K562 (cell line): ENCODE results near the gene C19orf85. TPM values are rescaled to one million over a fixed set of nuclear protein-coding genes. Genes with fewer than 3 reads are reported as not detected.

ENCODE experiments used
- CBX3 ChIP-seq, 2 experiments: IDR thresholded peaks; 1 replicate in 1 of 2; 2 replicates in 1 of 2; pipeline ENCODE4 v1.6.1; 2012; ENCODE audit warnings: inconsistent platforms in 2 of 2, low read length in 2 of 2, borderline replicate concordance in 1 of 2, control low read depth in 1 of 2
- ELF2 ChIP-seq: fragments of 250-450 bp; sonication (Bioruptor Pico); IDR thresholded peaks from 2 replicates; pipeline ENCODE4 v1.5.0; 2021; ENCODE audit warnings: mild to moderate bottlenecking
- HIVEP1 ChIP-seq: fragments of 250-450 bp; sonication (Bioruptor Pico); IDR thresholded peaks from 2 replicates; pipeline ENCODE4 v1.4.0; 2020; ENCODE audit warnings: mild to moderate bottlenecking
- MAFK ChIP-seq: IDR thresholded peaks from 2 replicates; pipeline ENCODE4 v1.6.1; 2011; ENCODE audit warnings: low read length, improper control_type of control experiment
- NR1H2 ChIP-seq: sonication (generic); formaldehyde crosslinking; IDR thresholded peaks from 2 replicates; pipeline ENCODE4 v1.4.0; 2020; ENCODE audit warnings: mild to moderate bottlenecking, missing genetic modification reagents
- NRF1 ChIP-seq, 2 experiments: fragments of 450-650 bp; IDR thresholded peaks in 1 of 2; conservative IDR thresholded peaks in 1 of 2; 2 replicates each; pipeline ENCODE4 v1.6.1; 2014; ENCODE audit warnings: mild to moderate bottlenecking in 2 of 2
- PHF8 ChIP-seq: fragments of 200-600 bp; sonication (generic); IDR thresholded peaks from 2 replicates; pipeline ENCODE4 v1.6.1; 2012; ENCODE audit warnings: mixed run types, mild to moderate bottlenecking, inconsistent platforms, low read length, moderate library complexity, borderline replicate concordance
- PRMT5 ChIP-seq: sonication (generic); formaldehyde crosslinking; IDR thresholded peaks from 2 replicates; pipeline ENCODE4 v1.5.0; 2020; ENCODE audit warnings: missing genetic modification reagents
- PTTG1 ChIP-seq: fragments of 450-650 bp; IDR thresholded peaks from 2 replicates; pipeline ENCODE4 v1.6.1; 2016; ENCODE audit warnings: low read depth, mild to moderate bottlenecking, missing genetic modification characterization, missing compliant biosample characterization
- RBM34 ChIP-seq: fragments of 200-400 bp; formaldehyde crosslinking; IDR thresholded peaks from 2 replicates; pipeline ENCODE4 v1.6.1; 2018; ENCODE audit warnings: low read length, borderline replicate concordance; ENCODE audit not compliant: insufficient read depth
- RUNX1 ChIP-seq: sonication (generic); IDR thresholded peaks from 2 replicates; pipeline ENCODE4 v1.6.1; 2016; ENCODE audit warnings: antibody characterized with exemption, low read depth
- SP2 ChIP-seq: IDR thresholded peaks from 2 replicates; pipeline ENCODE4 v1.6.1; 2011; ENCODE audit warnings: mild to moderate bottlenecking, low read depth, low read length, moderate library complexity; ENCODE audit not compliant: poor library complexity, severe bottlenecking; ENCODE audit errors: extremely low read depth
- TCF7L2 ChIP-seq: fragments of 150-350 bp; IDR thresholded peaks from 2 replicates; pipeline ENCODE4 v1.6.1; 2016; ENCODE audit warnings: low read depth, mild to moderate bottlenecking, low read length, moderate library complexity
- TRIM24 ChIP-seq, 2 experiments: fragments of 450-650 bp; IDR thresholded peaks; 2 replicates each; pipeline ENCODE4 v1.6.1; 2016
- ZNF212 ChIP-seq: fragments of 450-650 bp; formaldehyde crosslinking; IDR thresholded peaks from 2 replicates; pipeline ENCODE4 v1.4.0; 2020; ENCODE audit warnings: mild to moderate bottlenecking
- ZNF586 ChIP-seq: fragments of 450-650 bp; formaldehyde crosslinking; conservative IDR thresholded peaks from 2 replicates; pipeline ENCODE4 v1.4.0; 2020; ENCODE audit warnings: mild to moderate bottlenecking, moderate library complexity
- ZNF766 ChIP-seq: fragments of 200-800 bp; sonication (Bioruptor generic); conservative IDR thresholded peaks from 2 replicates; pipeline ENCODE4 v1.6.1; 2016; ENCODE audit warnings: missing genetic modification characterization, missing compliant biosample characterization
- polyA plus RNA-seq, 8 experiments: library from polyadenylated mRNA; depleted of rRNA in 4 of 8; stranded (reverse) in 5 of 8; unstranded in 3 of 8; fragments of >200 nt; fragmentation: Nextera tagmentation in 2 of 8; fragmentation: Illumina TruSeq in 1 of 8; extraction: Ambion mirVana in 2 of 8; extraction: Trizol in 1 of 8; gene quantifications; 2 replicates each; pipeline versions ENCODE4 v1.2.1 to v1.2.3, GENCODE V29; 2011 to 2014; ENCODE audit warnings: inconsistent platforms in 1 of 8, missing spikeins in 1 of 8
- total RNA-seq, 7 experiments: library from RNA; depleted of rRNA in 6 of 7; stranded (reverse); fragments of >200 nt in 6 of 7; fragmentation: Illumina TruSeq in 2 of 7; extraction: Trizol in 2 of 7; gene quantifications; 2 replicates each; pipeline versions ENCODE4 v1.2.1 to v1.2.3, GENCODE V29; 2011 to 2021; ENCODE audit warnings: low replicate concordance in 1 of 7
- TF ChIP-seq, protein P1 (sequence below): fragments of 450-650 bp; formaldehyde crosslinking; IDR thresholded peaks from 2 replicates; pipeline ENCODE4 v1.4.0; 2020; ENCODE audit warnings: mild to moderate bottlenecking
- TF ChIP-seq, protein P2 (sequence below): IDR thresholded peaks from 3 replicates; pipeline ENCODE4 v1.6.1; 2011; ENCODE audit warnings: borderline replicate concordance, mild to moderate bottlenecking, moderate library complexity; ENCODE audit not compliant: insufficient read length; ENCODE audit errors: extremely low read depth
- TF ChIP-seq, protein P3 (sequence below): IDR thresholded peaks from 2 replicates; pipeline ENCODE4 v1.6.1; 2011; ENCODE audit not compliant: insufficient read length; ENCODE audit errors: extremely low read depth
- TF ChIP-seq, protein P4 (sequence below): sonication (generic); IDR thresholded peaks from 2 replicates; pipeline ENCODE4 v1.6.1; 2016
- TF ChIP-seq, protein P5 (sequence below), 2 experiments: fragments of 450-650 bp; IDR thresholded peaks; 2 replicates each; pipeline ENCODE4 v1.6.1; 2016

The C19orf85 gene
- total and polyA plus RNA-seq, 9 of the 15 experiments (the other 6 are each of a cell fraction or from before 2014, with no cell fraction given) = not detected

DNA sequence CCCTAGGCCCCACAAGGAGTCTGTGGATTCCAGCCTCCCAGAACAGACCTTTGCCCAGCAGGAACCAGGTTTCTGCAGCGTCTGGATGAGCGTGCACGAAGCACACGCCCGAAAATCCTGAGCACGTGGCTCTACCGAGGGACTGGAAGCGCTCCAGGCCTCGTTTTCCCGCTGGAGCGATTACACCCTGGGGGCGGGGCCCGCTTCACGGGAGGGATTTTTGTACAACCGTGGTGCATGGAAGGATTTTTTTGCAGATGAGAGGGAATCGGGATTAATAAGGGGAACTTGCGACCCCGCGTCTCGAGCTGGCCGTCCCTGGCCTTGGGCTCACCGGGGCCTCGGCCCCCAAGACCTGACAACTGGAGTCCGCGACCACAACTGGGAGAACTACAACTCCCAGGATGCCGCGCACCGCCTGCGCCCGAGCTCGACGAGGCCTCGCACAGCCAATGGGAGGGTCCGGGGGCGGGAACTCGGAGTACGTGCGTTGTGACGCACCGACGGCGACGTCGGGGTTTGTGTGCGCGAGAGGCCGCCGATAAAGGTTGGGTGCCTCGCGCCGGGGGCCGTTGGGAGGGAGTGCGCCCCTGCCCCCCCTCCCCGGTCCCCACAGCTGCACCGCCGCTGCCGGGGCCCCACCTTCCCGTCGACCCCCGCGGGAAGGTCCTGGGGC lies 11.7 kb upstream of the C19orf85 start, which contains the start of gene ZNF628 (continued):
- TF ChIP-seq, protein P1, sequence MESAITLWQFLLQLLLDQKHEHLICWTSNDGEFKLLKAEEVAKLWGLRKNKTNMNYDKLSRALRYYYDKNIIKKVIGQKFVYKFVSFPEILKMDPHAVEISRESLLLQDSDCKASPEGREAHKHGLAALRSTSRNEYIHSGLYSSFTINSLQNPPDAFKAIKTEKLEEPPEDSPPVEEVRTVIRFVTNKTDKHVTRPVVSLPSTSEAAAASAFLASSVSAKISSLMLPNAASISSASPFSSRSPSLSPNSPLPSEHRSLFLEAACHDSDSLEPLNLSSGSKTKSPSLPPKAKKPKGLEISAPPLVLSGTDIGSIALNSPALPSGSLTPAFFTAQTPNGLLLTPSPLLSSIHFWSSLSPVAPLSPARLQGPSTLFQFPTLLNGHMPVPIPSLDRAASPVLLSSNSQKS (CRISPR knock-in tag) = no peak
- TF ChIP-seq, protein P2, sequence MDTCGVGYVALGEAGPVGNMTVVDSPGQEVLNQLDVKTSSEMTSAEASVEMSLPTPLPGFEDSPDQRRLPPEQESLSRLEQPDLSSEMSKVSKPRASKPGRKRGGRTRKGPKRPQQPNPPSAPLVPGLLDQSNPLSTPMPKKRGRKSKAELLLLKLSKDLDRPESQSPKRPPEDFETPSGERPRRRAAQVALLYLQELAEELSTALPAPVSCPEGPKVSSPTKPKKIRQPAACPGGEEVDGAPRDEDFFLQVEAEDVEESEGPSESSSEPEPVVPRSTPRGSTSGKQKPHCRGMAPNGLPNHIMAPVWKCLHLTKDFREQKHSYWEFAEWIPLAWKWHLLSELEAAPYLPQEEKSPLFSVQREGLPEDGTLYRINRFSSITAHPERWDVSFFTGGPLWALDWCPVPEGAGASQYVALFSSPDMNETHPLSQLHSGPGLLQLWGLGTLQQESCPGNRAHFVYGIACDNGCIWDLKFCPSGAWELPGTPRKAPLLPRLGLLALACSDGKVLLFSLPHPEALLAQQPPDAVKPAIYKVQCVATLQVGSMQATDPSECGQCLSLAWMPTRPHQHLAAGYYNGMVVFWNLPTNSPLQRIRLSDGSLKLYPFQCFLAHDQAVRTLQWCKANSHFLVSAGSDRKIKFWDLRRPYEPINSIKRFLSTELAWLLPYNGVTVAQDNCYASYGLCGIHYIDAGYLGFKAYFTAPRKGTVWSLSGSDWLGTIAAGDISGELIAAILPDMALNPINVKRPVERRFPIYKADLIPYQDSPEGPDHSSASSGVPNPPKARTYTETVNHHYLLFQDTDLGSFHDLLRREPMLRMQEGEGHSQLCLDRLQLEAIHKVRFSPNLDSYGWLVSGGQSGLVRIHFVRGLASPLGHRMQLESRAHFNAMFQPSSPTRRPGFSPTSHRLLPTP = no peak
- 0 out of 2 replicates have a peak, but pooled peaks have one; percentile 12 for TF ChIP-seq MAFK
- no peak for TF ChIP-seq PRMT5
- no peak for TF ChIP-seq RUNX1
- TF ChIP-seq NR1H2 = no peak
- TF ChIP-seq ELF2 = peak; percentile 25; the same call in 1 of the 2 replicates
- no peak for TF ChIP-seq TCF7L2
- no peak for TF ChIP-seq HIVEP1 (CRISPR knock-in tag)
- no peak for TF ChIP-seq PTTG1
- TF ChIP-seq RBM34 = no peak
- peak; percentile 80 to 85 for TF ChIP-seq NRF1 (conservative IDR thresholded peaks at IDR 0.05 in 1 of 2, IDR thresholded peaks at IDR 0.05 in 1 of 2)
- TF ChIP-seq ZNF586 = no peak
- peak in 1 of 2 experiments; percentile 28; a peak in 1 of 4 replicates for TF ChIP-seq TRIM24 (IDR thresholded peaks at IDR 0.05)
- peak; percentile 69; the same call in 1 of the 2 replicates for TF ChIP-seq PHF8
- TF ChIP-seq, protein P3, sequence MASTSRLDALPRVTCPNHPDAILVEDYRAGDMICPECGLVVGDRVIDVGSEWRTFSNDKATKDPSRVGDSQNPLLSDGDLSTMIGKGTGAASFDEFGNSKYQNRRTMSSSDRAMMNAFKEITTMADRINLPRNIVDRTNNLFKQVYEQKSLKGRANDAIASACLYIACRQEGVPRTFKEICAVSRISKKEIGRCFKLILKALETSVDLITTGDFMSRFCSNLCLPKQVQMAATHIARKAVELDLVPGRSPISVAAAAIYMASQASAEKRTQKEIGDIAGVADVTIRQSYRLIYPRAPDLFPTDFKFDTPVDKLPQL = no peak
- peak; percentile 75 for TF ChIP-seq ZNF766 (CRISPR knock-in tag)
- TF ChIP-seq SP2 = peak; percentile 53
- TF ChIP-seq ZNF212 (CRISPR knock-in tag) = no peak
- TF ChIP-seq, protein P4, sequence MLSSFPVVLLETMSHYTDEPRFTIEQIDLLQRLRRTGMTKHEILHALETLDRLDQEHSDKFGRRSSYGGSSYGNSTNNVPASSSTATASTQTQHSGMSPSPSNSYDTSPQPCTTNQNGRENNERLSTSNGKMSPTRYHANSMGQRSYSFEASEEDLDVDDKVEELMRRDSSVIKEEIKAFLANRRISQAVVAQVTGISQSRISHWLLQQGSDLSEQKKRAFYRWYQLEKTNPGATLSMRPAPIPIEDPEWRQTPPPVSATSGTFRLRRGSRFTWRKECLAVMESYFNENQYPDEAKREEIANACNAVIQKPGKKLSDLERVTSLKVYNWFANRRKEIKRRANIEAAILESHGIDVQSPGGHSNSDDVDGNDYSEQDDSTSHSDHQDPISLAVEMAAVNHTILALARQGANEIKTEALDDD = no peak
- TF ChIP-seq, protein P5, sequence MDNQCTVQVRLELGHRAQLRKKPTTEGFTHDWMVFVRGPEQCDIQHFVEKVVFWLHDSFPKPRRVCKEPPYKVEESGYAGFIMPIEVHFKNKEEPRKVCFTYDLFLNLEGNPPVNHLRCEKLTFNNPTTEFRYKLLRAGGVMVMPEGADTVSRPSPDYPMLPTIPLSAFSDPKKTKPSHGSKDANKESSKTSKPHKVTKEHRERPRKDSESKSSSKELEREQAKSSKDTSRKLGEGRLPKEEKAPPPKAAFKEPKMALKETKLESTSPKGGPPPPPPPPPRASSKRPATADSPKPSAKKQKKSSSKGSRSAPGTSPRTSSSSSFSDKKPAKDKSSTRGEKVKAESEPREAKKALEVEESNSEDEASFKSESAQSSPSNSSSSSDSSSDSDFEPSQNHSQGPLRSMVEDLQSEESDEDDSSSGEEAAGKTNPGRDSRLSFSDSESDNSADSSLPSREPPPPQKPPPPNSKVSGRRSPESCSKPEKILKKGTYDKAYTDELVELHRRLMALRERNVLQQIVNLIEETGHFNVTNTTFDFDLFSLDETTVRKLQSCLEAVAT (IDR thresholded peaks at IDR 0.05) = no peak
- peak in 1 of 2 experiments; percentile 82; a peak in 2 of 3 replicates for TF ChIP-seq CBX3 (IDR thresholded peaks at IDR 0.05; ENCODE audit: borderline replicate concordance in 1 of 2, low read length in 2 of 2)
